AG08396 (cell line): Measurements from ENCODE around the gene CLCN4.

Experiments
- DNase-seq: peaks from one replicate; pipeline ENCODE4 v3.0.0; 2012; ENCODE audit warnings: low spot score, mixed read lengths

CLCN4 gene

DNA sequence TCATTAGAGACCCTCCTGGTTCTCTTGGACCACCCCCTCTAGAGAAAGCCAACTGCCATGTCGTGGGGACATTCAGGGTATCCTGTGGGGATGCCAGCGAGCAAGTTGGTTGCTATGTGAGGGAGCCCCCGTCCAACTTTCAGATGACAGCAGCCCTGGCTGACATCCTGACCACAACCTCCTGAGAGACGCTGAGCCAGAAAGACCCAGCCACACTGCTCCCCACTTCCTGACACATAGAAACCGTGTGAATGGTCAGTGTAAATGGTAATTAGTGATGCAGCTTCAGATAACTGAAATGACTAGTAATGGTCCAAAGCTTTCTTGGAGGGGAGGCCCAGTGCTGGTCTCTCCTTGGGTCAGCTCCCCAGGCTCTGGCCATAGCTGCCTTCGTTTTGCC, 10.8 kb downstream of the CLCN4 start:
- no peak for DNase-seq

DNA sequence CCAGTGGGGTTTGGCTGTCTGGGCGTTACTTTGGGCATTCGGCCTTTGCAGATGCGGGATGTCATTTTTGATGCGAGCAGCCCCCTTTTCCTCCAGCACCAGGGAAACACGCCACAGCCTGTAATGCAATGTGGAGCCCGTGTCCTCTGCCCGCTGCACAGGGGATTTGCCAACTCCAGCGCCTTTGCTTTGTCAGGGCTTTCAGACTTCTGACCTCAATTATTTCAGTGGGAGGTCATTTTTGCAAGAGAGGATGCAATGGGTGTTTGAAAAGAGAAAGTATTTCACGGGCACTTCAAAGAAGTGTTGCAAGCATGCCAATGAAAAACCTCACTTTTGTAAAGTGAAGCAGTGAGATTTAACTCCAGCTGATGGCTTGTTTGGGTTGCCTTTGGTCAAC, 11.5 kb downstream of the CLCN4 start:
- no peak for DNase-seq

DNA sequence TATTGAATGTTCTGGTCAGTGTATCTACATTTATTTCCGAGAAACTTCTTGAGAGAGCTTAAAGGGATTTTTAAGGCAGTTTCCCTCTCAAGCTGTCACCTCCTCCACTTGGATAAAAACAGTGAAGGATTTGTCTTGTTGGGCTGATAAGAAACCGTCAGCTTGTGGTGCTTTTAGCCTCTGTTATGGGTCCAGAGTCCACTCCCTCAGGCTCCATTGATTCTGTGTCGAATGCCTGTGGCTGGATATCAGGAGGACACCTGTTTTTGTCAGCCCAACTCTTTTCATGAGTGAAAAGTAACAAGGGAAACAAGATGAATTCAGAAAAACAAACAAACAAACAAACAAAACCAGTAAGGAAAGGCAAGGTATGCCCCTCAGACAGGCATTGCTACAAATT, 12.4 kb downstream of the CLCN4 start:
- no peak for DNase-seq

DNA sequence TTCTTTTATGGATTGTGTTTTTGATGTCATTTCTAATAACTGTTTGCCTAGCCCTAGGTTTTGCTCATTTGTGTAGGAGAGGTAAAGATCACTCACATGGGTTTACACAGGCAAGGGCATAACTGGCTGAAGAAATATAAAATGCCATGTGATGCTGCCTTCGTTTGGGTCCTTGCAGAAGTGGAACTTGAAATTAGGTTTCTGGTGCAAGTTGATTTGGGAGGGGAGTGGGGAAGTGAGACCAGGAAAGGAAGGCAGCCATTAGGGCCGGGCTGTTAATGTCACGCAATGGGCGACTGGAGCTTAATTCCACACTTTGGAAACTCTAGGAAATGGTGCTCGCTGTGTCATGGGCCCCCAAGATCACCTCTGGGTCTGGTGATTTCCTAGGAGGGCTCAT, 14.5 kb downstream of the CLCN4 start:
- no peak for DNase-seq

DNA sequence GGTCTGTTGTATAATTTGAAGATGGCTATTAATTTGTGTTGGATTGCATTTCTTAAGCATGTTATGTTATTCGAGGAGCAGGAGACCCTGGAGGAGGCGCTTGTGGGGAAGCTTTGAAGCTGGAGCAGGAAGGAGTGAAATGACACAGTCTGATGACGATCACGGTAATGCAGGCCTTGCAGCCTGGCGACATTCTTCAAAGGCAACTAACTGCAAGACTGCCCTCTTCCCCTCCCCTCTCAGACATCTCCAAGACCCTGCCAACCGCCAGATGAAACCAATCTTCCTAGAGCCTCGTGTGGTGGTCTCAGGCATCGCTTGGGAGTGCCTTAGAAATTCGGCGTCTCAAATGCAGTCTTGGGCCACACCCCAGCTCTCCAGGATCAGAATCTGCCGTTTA, 16.1 kb downstream of the CLCN4 start:
- no peak for DNase-seq

DNA sequence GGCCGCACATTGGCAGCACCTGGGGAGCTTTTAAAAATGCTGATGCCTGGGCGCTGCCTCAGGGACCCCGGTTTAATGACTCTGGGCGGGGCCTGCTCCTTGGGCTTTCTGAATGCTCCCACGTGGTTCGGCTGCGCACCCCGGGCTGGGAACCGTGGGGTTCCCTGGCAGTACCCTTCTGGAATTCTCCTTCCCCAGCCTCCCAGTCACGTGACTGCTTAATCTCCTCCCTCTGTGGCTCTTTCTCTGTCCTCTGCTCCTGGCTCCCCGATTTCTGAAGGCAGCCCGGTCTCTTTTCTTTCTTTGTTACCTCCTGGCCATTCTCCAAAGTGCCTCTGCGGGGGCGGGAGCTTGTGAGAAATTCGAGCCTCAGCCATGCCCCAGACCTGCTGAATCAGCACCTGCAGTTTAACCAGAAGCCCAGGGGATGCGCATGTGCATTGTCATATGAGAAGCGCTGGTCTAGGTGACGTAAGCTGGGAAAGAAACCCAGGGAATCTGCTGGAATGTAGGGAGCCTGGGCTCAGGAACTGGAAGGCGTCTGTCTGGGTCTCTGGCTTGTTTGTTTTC, 16.6 kb downstream of the CLCN4 start:
- DNase-seq, result peak; percentile 83

DNA sequence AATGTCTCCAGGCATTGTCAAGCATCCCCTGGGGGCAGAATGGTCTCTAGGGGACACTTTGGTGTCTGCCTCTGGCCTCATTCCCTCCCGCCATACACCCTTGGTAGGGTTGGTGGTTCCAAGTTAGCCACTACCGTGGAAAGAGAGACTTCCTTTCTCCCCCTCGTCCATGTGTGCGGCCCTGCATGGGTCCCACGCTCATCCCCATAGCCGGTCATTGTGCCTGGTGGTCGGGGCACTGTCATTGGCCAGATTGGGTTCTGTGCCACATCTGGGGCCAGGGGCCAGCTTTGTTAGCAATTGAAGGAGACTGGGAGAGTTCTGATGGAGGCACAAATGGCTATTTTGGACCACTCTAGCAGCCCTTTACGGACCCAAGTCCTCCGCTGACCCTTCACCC, 17.3 kb downstream of the CLCN4 start:
- DNase-seq, result no peak

DNA sequence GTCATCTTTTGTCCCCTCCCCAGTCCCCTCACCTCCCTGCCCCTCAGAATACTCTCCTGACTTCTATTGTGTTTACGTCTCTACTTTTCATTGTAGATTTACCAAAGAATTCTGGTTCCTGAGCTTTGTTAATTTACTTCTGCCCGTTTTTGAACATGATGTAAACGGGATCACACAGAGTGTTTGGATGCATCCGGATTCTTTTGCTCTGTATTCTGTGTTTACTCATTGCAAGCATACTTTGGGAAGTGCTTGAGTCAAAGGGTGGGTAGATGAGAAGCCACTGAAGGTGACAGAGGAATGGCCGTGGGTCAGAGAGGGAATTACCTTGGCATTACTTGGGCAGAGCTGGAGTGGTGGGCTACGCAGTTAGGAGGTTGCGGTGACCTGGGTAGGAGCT, 18.0 kb downstream of the CLCN4 start:
- peak; percentile 38 for DNase-seq

DNA sequence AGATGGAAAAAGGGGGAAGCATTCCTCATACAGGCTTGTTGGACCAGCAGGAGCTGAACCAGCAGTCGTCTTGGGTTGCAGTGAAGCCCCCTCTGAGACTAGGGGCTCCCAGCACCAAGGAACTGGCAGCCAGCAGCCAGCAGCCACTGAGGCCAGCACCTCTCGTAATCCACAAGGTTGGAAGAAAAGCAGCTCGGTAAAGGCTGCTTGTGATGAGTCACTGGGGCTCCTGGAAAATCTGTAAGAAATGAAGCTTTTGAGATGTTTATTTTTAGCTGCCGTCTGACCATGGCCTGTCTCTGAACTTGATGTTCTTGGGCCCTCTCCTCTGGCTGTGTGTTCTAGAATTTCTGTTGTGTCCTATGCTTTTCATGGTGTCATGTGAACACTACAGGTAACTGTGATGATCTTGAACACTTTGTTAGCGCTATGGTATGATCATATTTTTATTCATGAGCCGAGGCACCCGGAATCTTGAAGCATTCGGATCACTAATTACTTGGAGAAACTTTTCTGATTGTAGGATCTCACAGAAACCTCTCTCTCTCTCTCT, 18.6 kb downstream of the CLCN4 start:
- peak; percentile 47 for DNase-seq

DNA sequence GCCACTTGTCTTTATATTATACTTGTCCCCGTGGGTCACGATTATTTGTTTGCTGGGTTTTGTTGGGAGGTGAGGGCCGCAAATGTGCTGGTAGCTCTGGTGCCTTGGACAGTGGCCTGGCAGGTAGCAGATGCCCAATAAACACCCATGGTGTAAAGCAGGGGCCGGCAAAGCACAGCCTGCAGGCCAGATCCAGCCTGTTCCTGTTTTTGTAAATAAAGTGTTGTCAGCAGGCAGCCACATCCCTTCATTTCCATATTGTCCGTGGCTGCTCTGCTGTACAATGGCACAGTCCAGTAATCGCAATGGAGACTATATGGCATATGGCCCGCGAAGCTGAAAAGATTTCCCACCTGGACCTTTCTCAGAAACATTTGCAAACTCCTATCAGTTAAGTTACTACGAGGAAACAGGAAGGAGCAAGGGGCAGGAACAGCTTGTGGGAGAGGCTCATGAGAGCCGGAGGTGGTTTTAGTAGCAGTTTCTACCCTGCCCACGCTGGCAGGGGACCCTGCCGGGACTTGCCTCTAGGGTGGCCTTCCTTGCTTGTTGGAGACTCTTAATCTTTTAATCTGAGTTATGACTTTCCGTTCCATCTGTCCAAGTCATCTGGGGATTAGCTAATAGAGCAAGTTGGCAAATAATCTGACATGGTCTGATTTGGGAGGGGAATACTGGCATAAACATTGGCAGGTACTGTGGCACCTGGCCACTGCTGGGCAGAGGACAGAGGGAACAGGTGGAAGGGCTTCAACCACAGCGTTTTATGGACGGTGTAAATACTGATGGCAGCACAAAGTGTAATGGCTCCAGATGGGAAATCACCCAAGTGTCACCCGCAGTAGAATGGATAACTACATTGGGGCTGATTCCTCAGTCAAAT, 19.6 kb downstream of the CLCN4 start:
- DNase-seq, result no peak

DNA sequence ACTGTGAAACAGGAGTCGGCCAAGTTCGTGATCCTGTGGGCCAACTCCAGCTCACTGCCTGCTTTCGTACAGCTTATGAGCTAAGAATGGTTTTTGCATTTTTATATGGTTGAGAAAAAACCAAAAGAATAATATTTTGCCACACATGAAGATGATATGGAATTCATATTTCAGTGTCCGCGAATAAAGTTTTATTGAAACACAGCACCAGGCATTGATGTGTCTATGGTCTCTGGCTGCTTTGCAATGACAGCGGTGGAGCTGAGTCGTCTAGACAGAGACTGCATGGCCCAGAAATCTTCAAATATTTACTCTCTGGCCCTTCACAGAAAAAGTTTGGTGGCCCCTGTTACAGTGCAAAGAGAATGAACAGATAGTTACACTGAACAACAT, 20.2 kb downstream of the CLCN4 start:
- no peak for DNase-seq

DNA sequence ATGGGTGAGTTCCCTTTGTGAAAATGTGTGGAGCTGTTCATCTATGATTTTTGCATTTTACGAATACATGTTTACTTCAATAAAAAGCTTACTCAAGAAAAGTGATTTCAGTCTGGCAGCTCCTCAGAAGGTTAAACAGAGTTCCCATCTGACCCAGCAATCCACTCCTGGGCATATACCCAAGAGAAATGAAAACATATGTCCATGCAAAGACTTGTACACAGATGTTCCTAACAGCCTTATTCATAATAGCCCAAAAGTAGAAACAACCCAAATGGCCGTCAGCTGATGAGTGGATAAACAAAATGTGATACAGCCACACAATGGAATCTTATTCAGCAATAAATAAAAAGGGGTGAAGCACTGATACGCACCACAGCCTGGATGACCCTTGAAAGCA, 20.8 kb downstream of the CLCN4 start:
- no peak for DNase-seq

DNA sequence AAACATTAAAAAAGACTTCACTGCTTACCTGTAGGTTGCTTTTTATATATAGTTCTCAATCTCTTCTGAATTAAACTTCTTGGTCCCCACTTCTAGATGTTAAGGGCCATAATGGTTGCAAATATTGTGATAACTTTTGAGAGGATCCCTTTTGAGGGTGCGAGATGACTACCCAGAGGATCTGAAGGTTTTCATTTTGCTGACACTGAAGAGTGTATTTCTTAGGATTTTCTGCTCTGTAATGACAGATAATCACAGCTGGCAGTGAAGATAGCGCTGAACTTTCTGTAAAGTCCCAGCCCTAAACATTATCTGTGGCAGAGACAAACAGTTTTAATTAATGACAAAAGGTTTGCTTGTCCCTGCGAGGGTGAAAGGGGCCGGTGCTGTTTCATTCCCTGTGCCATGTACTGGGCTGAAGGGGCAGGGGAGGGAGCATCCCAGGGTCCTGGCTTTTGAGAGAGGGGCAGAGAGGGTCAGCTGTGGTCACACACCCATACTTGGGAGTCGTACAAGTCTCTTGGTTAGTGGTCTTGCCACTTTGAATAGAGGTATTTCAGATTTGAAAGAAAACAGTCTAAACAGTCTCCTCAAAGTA, 22.2 kb downstream of the CLCN4 start:
- DNase-seq, result no peak

DNA sequence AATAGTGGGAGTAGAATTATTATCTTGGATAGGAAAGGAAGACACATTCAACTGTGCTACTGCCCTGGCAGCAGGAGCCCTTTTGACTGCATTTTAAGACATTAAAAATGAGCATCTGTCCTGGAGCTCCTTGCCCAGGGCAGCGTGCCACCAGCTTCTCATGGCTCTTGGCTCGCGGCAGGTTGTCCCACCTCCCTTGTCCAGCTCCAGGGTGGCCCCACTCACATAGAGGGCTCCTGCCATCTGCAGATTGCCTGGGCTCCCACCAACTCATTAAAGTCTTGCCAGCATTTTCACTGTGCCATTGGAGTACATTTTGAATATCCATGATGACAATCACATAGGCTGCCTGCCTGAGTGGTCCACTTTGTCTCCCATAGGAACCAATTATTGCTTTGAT, 27.0 kb downstream of the CLCN4 start:
- DNase-seq, result no peak

DNA sequence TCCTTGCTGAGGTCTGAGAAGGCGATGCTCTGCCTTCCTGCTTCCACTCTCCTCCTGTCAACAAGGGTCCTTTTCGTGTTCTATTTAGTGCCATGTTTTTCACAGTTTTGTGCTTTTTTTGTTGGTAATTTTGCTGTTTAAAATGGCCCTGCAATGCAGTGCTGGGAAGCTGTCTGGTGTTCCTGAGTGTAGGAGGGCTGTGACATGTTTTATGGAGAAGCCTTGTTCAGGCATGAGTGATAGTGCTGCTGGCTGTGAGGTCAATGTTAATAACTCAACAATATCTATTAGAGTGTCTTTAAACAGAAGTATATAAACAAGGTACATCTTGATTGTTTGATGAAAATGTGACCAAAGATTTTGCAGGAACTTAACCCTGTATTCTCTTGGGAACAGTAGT, 27.6 kb downstream of the CLCN4 start:
- no peak for DNase-seq

DNA sequence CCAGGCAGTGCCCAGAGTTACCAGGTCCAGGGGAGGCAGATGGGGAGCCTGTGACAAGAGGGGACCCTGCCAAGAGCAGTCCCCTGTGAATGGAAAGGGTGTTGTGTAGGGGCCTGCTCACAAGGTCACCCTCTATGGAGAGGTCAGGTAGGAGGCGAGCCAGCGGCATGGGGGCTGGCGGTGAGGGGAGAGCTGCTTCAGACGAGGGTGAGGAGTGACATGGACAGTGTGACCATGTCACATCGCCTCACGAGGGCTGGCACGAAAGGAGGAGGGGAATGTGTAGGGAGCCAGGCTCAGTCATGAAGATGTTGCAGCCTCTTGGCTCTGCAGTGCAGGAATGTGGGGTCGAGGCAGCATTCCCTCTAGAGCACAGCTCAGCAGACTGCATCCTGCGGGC, 29.6 kb downstream of the CLCN4 start:
- DNase-seq, result no peak

DNA sequence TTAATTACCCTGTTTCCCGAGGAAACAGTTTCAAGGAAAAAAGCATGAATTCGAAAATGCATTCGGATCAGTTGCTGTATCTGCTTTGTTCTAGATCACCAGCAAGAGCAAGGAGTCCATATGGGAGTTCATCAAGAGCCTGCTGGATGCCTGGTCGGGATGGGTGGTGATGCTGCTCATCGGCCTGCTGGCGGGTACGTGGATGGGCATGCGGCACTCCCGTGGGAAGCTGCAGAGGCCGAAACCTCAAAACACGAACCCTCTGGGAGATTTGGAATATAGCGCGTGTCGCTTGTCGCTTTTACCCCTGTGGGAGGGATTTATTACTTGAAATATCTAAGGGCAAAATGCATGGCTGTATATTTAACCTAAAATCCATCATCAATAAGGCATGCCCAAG, 30.6 kb downstream of the CLCN4 start:
- DNase-seq, result no peak

DNA sequence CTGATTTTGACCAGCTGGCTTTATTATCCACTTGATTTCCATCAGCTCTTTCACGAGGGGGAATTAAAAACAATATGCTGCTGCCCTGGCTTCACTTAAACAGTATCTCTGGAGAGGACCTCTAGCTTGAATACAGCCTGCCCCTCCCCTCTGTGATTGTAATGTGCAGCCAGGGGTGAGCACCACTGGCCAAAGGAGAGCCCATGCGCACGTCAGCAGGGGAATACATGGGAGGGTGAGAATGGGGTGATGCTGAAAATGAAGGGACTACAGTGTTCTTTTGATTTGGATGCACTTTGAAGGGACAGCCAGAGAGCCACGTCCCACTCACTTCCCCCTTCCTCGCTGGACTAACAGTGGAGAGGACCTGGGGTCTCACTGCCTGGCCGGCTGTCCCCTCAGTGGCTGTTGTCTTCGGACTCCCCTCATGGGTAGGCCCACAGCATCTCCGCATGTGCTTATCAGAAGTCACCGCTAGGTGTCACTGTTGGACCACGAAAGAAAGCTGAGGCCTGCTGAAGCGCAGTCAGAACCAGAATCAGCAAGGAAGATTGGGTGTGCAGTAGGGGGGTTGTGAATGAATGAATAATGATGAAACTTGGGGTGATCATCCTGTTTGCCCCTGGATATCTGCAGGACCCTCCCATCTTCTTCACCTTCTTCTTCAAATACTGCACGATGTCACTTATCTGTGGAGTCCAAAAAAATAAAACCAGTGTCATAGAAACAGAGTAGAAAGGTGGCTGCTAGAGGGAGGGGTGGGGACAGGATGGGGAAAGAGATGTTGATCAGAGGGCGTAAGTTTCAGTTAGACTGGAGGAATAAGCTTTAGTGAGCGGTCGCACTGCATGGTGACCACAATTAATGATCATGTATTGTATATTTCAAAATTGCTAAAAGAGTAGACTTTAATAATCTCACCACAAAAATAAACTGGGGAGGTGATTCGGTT, 32.8 kb downstream of the CLCN4 start:
- DNase-seq, result peak; percentile 70

DNA sequence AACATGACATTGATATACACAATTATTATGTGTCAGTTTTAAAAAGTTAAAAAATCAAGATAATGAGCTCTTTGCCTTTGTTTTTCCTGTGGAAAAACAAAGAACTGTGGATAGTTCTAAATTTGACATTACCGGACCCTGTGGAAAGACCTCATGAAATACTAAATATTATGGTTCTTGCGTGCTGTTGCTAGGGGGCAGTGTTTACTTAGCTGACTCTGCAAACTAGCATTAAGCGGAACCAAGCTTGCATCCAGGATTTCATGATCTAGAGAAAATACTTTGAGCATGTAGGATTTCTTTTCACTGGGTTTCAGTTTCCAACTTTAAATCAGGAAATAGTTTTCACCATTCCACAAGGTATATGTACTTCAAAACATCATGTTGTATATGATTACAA, 33.6 kb downstream of the CLCN4 start:
- peak; percentile 36 for DNase-seq

DNA sequence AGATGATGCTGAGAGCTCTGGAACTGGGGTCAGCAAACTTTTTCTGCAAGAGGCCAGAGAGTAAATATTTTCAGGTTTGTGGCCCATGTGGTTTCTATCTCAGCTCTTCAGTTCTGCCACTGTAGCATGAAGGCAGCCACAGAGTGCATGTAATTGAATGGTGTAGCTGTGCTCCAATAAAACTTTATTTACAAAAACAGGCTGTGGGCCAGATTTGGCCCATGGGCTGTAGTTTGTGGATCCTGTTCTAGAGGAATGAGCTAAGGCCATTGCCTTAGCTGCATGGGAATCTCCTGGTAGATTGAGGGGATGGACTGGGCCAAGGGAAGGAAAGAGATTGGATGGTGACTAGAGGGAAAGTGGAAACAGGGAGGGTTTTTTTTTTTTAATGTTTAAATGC, 36.8 kb downstream of the CLCN4 start:
- no peak for DNase-seq

DNA sequence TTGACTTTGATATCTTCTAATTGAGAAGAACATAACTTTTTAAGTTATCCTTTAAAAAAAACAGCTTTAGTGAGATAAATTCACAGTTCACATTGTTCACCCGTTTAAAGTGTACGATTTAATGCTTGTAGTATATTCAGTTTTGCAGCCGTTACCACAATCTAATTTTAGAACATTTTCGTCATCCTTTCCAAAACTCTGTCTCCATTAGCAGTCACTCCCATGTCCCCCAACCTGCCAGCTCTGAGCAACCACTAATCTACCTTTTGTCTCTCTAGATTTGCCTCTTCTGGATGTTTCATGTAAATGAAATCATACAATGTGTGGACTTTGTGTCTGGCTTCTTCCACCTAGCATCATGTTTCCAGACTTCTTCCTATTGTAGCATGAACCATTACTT, 38.6 kb downstream of the CLCN4 start:
- no peak for DNase-seq

DNA sequence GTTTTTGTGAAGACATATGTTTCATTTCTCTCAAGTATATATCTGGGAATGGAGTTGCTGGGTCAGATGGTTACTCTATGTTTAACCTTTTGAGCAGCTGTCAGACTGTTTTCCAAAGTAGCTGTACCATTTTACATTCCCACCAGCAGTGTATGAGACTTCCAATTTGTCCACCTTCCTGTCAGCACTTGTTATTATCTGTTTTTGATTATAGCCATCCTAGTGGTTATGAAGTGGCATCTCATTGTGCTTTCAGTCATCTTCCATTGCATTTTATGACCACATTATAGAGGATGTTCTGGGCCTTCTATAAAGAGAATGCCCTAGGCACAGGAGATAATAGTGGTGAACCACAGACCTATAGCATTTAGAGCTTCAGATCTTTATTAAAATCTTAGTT, 39.2 kb downstream of the CLCN4 start:
- DNase-seq, result no peak
